GM12878 (cell line): ENCODE measurements around the gene SRCAP. TPM values are rescaled to one million over a fixed set of nuclear protein-coding genes. Genes with fewer than 3 reads are reported as not detected.

Experiments used
- CHD2 ChIP-seq: IDR thresholded peaks from 2 replicates; pipeline ENCODE4 v1.6.1; 2011; ENCODE audit warnings: low read depth, low read length, improper control_type of control experiment, borderline replicate concordance
- HCFC1 ChIP-seq: fragments of 150-350 bp; IDR thresholded peaks from 2 replicates; pipeline ENCODE4 v1.6.1; 2014; ENCODE audit warnings: low read length
- STAT1 ChIP-seq: fragments of 450-650 bp; conservative IDR thresholded peaks from 2 replicates; pipeline ENCODE4 v1.6.1; 2014; ENCODE audit warnings: antibody characterized with exemption, mild to moderate bottlenecking
- polyA plus RNA-seq, 11 experiments: library from polyadenylated mRNA; depleted of rRNA in 4 of 11; unstranded in 6 of 11; stranded (reverse) in 5 of 11; fragments of >200 nt; fragmentation: Nextera tagmentation in 4 of 11; fragmentation: Illumina TruSeq in 1 of 11; extraction: Ambion mirVana in 4 of 11; extraction: Trizol in 1 of 11; gene quantifications; 1 replicate in 1 of 11; 2 replicates in 10 of 11; pipeline versions ENCODE4 v1.2.1 to v1.2.3, GENCODE V29; 2011 to 2016; ENCODE audit warnings: inconsistent platforms in 2 of 11, missing spikeins in 2 of 11, low read depth in 1 of 11
- total RNA-seq, 4 experiments: library from RNA; depleted of rRNA in 3 of 4; stranded (reverse); fragments of >200 nt in 3 of 4; fragmentation: Illumina TruSeq in 1 of 4; extraction: Trizol in 1 of 4; gene quantifications; 2 replicates each; pipeline versions ENCODE4 v1.2.1 to v1.2.3, GENCODE V29; 2013 to 2021
- TF ChIP-seq, protein P1 (sequence below): fragments of 450-650 bp; IDR thresholded peaks from 2 replicates; pipeline ENCODE4 v1.6.1; 2017; ENCODE audit warnings: mild to moderate bottlenecking, moderate library complexity
- TF ChIP-seq, protein P2 (sequence below): fragments of 450-650 bp; IDR thresholded peaks from 2 replicates; pipeline ENCODE4 v1.6.1; 2017; ENCODE audit warnings: antibody characterized with exemption, mild to moderate bottlenecking, moderate library complexity
- TF ChIP-seq, protein P3 (sequence below): fragments of 450-650 bp; conservative IDR thresholded peaks from 2 replicates; pipeline ENCODE4 v1.6.1; 2017; ENCODE audit warnings: mild to moderate bottlenecking, moderate library complexity
- TF ChIP-seq, protein P4 (sequence below): fragments of 450-650 bp; formaldehyde crosslinking; IDR thresholded peaks from 2 replicates; pipeline ENCODE4 v1.4.0; 2022; ENCODE audit warnings: mild to moderate bottlenecking, moderate library complexity

The SRCAP gene
- total and polyA plus RNA-seq, 10 of the 15 experiments (the other 5 are each of a cell fraction or from before 2014, with no cell fraction given): 0.24 to 58.4 (median 11.6) TPM

DNA sequence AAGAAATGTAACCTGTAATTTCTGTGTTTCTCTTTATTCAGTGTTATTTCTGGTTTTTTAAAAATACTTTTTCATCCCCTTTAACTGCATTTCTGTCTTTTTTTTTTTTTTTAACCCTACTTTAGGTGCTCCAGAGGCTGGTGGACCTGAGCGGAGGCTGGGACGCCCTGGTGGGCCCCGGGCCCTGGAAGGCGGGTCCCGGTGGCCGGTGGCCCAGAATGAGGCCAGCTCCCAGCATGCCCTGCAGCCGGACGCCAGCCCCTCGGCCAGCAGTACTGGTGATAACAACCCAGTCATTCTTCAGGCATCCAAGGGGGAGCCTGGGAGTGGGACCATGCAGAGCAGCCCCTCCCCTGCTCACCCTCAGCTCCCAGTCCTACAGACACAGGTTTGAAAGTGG, 1.5 kb downstream of the SRCAP start (continued):
- TF ChIP-seq, protein P1, sequence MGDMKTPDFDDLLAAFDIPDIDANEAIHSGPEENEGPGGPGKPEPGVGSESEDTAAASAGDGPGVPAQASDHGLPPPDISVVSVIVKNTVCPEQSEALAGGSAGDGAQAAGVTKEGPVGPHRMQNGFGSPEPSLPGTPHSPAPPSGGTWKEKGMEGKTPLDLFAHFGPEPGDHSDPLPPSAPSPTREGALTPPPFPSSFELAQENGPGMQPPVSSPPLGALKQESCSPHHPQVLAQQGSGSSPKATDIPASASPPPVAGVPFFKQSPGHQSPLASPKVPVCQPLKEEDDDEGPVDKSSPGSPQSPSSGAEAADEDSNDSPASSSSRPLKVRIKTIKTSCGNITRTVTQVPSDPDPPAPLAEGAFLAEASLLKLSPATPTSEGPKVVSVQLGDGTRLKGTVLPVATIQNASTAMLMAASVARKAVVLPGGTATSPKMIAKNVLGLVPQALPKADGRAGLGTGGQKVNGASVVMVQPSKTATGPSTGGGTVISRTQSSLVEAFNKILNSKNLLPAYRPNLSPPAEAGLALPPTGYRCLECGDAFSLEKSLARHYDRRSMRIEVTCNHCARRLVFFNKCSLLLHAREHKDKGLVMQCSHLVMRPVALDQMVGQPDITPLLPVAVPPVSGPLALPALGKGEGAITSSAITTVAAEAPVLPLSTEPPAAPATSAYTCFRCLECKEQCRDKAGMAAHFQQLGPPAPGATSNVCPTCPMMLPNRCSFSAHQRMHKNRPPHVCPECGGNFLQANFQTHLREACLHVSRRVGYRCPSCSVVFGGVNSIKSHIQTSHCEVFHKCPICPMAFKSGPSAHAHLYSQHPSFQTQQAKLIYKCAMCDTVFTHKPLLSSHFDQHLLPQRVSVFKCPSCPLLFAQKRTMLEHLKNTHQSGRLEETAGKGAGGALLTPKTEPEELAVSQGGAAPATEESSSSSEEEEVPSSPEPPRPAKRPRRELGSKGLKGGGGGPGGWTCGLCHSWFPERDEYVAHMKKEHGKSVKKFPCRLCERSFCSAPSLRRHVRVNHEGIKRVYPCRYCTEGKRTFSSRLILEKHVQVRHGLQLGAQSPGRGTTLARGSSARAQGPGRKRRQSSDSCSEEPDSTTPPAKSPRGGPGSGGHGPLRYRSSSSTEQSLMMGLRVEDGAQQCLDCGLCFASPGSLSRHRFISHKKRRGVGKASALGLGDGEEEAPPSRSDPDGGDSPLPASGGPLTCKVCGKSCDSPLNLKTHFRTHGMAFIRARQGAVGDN: no peak
- TF ChIP-seq STAT1: no peak
- TF ChIP-seq HCFC1: no peak
- TF ChIP-seq, protein P2, sequence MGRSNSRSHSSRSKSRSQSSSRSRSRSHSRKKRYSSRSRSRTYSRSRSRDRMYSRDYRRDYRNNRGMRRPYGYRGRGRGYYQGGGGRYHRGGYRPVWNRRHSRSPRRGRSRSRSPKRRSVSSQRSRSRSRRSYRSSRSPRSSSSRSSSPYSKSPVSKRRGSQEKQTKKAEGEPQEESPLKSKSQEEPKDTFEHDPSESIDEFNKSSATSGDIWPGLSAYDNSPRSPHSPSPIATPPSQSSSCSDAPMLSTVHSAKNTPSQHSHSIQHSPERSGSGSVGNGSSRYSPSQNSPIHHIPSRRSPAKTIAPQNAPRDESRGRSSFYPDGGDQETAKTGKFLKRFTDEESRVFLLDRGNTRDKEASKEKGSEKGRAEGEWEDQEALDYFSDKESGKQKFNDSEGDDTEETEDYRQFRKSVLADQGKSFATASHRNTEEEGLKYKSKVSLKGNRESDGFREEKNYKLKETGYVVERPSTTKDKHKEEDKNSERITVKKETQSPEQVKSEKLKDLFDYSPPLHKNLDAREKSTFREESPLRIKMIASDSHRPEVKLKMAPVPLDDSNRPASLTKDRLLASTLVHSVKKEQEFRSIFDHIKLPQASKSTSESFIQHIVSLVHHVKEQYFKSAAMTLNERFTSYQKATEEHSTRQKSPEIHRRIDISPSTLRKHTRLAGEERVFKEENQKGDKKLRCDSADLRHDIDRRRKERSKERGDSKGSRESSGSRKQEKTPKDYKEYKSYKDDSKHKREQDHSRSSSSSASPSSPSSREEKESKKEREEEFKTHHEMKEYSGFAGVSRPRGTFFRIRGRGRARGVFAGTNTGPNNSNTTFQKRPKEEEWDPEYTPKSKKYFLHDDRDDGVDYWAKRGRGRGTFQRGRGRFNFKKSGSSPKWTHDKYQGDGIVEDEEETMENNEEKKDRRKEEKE: no peak
- TF ChIP-seq CHD2: no peak
- TF ChIP-seq, protein P3, sequence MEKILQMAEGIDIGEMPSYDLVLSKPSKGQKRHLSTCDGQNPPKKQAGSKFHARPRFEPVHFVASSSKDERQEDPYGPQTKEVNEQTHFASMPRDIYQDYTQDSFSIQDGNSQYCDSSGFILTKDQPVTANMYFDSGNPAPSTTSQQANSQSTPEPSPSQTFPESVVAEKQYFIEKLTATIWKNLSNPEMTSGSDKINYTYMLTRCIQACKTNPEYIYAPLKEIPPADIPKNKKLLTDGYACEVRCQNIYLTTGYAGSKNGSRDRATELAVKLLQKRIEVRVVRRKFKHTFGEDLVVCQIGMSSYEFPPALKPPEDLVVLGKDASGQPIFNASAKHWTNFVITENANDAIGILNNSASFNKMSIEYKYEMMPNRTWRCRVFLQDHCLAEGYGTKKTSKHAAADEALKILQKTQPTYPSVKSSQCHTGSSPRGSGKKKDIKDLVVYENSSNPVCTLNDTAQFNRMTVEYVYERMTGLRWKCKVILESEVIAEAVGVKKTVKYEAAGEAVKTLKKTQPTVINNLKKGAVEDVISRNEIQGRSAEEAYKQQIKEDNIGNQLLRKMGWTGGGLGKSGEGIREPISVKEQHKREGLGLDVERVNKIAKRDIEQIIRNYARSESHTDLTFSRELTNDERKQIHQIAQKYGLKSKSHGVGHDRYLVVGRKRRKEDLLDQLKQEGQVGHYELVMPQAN: no peak
- TF ChIP-seq, protein P4, sequence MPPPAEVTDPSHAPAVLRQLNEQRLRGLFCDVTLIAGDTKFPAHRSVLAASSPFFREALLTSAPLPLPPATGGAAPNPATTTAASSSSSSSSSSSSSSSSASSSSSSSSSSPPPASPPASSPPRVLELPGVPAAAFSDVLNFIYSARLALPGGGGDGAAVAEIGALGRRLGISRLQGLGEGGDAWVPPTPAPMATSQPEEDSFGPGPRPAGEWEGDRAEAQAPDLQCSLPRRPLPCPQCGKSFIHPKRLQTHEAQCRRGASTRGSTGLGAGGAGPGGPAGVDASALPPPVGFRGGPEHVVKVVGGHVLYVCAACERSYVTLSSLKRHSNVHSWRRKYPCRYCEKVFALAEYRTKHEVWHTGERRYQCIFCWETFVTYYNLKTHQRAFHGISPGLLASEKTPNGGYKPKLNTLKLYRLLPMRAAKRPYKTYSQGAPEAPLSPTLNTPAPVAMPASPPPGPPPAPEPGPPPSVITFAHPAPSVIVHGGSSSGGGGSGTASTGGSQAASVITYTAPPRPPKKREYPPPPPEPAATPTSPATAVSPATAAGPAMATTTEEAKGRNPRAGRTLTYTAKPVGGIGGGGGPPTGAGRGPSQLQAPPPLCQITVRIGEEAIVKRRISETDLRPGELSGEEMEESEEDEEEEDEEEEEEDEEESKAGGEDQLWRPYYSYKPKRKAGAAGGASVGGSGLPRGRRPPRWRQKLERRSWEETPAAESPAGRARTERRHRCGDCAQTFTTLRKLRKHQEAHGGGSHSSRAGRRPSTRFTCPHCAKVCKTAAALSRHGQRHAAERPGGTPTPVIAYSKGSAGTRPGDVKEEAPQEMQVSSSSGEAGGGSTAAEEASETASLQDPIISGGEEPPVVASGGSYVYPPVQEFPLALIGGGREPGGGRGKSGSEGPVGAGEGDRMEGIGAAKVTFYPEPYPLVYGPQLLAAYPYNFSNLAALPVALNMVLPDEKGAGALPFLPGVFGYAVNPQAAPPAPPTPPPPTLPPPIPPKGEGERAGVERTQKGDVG (CRISPR knock-in tag): no peak
